ENCODE results near the gene CLIC5.

The CLIC5 gene

DNA sequence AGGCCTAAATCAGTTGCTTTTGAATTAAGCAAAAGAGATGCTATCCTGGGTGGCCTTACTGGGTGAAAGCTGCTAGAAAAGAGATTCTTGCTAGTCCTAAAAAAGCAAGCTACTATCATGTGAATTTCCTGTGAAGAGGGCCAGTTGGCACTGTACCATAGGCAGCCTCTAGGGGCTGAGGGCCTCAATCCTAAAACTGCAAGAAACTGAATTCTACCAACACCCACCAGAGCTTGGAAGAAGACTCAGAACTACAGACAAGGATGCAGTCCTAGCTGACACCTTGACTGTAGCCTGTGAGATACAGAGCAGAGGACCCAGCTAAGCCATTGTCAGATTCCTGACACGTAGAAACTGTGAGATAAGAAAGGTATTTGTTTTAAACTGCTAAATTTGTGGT is 24.5 kb downstream of the CLIC5 start:
- no peak for DNase-seq

DNA sequence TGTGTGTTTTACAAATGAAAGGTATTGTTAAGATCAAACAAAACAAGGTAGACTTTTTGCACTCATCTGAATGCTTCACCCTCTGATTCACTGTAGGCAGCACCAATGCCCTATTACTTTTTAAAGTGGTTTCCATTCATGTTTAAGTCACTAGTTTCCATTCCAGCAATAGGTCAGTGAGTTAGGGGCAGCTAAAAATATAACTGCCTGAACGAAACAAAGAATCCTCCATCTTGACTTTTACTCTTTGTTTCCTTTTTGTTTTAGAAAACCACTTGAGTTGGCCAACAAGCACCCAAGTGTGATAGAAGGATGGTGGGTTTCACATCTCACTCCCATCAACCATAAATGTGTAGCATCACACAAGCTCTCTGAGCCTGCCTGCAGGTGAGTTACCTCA is 25.5 kb downstream of the CLIC5 start:
- no peak for DNase-seq

DNA sequence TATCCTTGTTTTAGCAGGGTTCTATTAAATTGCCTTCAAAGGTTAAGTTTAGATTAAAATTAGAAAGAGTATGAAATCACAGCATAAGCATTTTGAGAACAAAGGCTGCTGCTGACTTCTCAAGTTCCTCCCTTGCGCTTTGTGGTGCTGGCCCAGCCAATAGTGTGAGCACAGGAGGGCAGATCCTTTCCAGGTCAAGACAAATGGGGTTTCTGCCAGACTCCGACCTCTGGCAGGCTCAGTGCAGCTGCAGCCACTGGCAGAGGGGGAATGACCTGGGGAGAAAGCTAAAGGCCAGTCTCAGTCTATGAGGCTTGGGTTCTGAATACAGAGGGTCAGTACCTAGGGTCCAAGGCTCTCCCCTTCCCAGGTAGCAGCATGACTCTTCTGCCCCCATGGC is 27.0 kb downstream of the CLIC5 start:
- no peak for DNase-seq

DNA sequence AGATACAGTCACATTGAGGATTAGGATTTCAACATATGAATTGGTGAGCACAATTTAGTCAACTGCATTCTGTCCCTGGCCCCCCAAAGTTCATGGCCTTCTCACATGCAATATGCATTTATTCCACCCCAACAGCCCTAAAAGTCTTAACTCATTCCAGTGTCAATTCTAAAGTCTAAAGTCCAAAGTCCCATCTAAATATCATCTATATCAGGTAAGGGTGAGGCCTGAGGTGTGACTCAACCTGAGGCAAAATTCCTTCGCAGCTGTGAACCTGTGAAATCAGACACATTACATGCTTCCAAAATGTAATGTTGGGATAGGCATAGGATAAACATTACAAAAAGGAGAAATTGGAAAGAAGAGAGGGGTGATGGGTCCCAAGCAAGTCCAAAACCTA is 27.8 kb downstream of the CLIC5 start:
- no peak for DNase-seq

DNA sequence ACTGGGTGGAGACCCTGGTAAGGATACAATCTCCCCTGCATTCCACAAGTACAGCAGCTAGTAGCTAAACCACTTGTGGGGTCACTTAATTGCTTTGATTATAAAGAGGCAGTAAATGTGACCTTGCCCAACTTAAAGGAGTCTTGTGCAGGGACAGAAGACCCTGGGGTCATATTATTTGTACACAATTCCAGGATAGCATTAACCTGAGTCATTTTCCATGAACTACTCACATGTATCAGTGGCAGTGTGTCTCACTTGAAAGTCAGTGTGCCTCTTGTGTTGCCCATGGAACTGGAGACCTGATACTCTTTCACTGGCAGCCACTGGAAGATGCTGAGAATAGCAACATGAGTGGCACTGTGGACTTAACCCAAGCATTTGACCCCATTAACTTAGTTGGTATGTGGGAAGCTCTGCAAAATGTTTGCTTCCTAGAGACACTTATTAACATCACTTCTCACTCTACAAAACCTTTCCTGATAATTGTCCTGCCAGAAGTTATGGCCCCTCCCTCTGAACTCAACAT is 28.9 kb downstream of the CLIC5 start:
- DNase-seq, result no peak

DNA sequence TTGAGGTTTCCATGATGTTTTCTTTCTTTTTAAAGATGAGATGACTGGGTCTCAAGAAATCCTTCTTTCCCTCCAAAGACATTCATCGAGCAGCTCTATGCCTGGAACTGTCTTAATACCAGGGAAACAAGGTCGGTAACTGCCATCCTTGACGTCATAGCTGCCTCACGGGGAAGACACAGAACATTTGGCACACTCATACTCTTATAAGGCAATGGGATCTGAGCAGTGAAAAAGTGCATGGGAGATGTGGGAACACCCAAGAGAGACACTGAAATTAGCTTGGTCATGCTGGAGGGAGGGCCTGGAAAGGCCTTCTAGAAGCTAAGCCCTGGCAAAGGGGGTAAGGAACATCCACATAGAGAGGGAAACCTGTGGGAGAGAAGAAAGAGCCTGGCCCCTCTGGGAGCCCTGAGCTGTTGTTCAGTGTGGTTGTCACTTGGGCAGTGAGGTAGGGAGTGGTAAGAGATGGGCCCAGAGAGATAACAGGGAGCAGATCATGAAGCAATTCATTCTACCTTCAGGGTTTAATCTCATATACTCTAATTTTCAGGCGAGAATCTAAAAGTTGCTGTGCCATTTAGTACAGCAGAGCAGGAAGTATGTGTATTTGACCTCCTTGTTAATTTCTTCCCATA is 30.8 kb downstream of the CLIC5 start:
- DNase-seq, result no peak

DNA sequence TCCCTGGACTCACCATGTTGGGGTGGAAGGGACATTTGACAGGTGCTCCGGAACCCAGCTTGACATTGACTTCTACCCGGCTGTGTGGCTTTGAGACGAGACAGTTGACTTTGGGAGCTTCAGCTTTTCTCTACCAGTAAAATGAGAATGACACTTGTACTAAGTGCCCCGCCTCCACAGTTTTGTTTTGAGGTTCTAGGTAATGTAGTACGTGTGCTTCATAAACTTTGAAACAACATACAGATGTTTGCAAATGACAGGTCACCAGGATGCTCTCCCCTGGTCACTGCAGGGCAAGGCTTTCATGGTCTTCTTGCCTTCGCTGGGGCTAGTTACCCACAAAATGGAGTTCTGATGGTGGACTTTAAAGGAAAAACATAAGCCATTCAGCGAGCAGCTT is 31.3 kb downstream of the CLIC5 start:
- DNase-seq, result no peak

DNA sequence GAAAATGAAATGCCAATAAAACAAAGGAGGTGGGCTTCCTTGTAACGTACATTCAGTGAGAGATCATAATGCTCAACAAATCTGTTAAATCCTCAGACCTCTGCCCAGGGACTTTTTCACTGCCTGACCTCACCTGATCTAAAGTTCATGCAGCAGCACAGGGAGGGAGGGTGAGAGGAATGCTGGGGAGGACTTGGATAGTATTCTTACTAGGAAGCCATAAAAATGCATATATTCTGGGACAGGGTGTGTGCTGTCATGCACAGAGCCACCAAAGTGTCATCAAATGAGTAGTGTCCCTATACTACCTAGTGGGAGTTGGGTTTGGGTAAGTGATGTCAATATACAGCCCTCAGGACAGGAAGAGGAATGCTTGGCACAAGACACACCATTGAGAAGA is 32.6 kb downstream of the CLIC5 start:
- DNase-seq, result no peak

DNA sequence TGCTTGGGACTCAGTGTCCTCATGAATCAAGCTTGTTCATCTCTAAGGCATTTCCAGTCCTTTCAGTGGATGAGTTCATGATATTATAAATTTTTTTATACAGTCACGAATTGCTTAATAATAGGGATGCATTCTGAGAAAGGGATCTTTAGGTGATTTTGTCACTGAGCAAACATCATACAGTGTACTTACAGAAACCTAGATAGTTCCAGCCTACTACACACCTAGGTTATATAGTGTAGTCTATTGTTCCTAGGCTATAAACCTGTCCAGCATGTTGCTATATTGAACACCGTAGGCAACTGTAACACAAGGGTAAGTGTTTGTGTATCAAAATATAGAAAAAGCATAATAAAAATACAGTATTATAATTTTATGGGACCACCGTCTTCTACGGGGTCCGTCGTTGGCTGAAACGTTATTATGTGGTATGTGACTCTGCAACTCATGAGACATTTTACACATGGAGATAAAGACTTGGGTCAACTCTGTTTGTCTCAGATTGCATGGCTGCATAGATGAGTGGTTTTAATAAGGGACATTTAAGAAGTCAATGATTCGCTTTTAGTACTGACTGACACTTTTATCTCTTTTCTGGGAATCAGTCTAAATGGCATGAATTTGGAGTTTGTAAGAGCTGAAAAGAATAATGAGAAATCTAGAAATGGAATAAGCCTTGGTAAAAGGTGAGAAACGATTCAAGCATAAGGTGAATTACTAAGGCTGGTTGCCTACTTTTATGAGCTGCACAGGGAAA is 33.2 kb downstream of the CLIC5 start:
- no peak for DNase-seq

DNA sequence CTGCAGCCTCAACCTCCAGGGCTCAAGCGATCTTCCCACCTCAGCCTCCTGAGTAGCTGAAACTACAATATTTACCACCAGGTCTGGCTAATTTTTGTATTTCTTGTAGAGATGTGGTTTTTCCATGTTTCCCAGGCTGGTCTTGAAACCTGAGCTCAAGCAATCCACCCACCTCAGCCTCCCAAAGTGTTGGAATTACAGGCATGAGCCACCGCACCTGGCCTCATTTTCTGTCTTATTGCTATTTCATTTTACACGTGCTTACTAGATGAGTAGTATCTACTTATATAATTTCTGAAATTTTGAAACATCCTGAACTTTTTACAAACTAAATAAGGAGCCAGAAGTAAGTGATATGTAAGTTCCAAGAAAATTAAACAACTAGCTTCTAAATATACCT is 34.6 kb downstream of the CLIC5 start:
- DNase-seq, result no peak

DNA sequence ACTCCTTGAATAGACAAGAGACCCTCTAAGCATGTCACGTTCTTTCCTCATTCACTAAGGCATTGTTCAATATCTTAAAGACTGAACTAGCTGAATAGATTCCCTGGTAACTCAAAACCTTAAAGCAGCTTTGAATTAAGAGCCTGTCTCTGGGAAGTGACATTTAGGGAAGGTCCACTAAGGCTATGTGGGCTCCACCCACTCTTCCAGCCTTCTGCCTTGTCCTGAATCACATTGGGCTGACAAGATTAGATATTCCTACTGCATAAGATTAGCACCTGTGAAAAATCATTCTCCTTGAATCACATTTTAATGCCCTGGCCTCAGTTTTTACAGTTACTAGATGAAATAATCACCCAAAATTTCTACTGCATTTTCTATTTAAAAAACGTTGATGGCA is 36.3 kb downstream of the CLIC5 start:
- no peak for DNase-seq

DNA sequence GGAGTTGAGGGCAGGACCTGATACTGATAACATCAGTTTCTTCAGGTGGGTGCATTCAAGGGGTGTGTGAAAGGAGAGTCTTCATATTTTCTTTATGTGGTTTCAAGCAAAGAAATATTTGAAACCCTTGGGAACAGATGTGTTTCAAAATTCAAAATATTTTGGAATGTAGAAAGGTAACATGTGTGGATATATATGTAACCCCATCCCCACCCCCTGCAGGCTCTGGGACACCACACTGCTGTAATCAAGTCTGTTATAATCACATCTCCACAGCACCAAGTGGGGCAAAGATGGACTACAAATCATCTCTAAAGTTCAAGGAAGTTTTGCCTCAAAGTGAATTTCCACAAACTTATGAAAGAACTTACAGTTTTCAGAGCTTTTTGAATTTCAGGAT is 41.1 kb downstream of the CLIC5 start:
- DNase-seq, result no peak

DNA sequence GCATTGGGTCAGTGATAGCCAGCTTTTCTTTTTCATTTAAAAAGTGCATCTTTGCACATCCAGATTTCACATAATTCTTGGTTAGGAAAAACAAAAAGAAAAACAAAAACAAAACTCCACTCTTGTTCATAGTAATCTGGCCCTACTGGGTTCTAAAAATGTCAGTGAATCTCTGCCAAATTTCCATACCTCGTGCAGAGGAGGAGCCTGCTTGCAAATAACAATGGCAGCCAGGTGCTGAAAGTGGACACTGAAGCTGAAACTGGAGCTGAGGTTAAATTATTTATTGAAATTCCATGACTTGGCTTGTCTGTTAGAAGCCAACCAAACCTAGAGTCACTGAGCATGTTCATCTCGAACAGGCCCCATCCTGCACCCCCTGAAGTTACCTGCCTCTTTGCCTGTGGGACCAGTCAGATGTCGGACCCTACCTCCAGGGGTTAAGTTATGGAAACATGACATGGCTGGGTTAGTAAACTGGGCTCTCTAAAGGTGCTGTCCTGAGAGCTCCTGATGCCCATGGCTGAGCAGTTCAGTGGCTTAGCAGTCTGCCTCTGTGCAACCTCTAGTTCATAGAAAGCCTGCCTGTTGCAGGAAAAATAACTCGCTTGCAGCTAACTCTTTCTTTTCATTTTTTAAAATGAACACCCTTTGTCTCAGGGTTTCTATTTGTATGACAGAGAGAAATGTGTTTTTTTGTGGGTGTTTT is 42.7 kb downstream of the CLIC5 start:
- no peak for DNase-seq

DNA sequence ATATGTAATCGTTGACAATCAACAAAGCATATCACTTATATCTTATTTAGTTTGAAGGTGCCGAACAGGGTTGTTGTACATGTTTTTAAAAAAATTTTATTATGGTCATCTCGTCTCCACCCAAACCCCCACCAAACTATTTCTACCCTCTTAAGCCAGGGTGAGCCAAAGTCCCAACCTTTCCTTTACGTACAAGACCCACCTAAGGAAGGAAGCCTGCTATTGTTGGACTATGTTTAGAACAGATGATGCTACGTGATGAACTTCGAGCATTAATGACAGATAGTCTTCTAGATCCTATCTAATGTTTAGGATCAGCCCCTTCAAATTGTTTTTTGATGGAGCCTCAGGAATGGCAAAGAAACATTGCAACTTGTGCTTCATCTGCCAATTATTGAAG is 44.4 kb downstream of the CLIC5 start:
- no peak for DNase-seq

DNA sequence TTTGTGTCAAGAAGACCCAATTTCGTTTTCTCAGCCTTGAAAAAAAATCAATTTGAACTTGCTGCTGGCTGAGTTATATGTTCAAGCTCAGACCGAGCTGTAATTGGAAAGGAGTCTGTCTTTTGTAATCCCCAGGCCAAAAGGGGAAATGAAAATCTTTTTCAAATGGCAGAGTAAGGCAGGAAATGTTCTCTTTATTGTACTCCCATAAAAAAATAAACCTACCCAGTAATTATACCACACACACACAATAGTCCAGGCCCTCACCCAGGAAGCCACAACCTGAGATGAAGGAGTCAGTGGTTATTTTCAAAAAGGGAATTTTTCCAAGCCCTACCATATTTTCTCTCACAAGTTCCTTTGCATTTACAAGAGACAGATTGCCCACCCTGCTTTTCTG is 45.3 kb downstream of the CLIC5 start:
- no peak for DNase-seq

DNA sequence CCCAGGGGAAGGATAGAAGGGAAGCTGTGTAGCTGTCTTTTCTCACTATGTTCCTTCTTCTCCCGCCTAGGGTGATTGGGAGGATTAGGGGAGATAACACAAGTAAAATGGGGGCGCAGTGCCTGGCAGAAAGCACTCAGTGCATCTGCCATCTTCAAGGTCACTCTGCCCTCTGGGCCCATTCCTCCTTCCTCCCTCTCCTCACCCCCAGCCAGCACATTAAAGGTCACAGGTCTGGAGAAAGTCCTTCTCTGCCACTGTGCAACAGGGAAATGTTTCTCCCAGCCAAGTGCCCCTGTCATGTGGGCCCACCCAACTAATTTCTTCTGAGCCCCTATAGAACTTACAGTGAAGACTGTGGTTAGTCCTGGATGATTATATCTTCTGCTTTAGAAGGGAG is 45.8 kb downstream of the CLIC5 start:
- DNase-seq, result no peak

DNA sequence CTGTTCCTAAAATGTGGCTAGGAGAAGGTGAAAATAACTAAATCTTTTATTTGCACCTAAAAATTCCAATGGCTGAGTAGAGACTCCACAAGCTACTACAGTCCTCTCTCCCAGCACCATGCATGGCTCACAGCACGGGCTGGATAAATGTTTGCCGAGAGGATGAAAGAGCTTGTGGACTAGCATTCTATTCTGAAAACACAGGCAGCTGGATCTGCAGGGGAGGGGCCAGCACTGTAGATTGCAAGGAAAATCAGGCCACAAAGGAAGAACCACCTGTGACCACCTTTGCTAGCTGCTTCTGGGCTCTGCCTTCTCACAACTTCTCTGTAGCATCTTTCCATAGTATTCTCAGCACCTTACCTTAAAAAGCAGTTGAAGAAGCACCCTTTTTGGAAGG is 46.6 kb downstream of the CLIC5 start:
- no peak for DNase-seq

DNA sequence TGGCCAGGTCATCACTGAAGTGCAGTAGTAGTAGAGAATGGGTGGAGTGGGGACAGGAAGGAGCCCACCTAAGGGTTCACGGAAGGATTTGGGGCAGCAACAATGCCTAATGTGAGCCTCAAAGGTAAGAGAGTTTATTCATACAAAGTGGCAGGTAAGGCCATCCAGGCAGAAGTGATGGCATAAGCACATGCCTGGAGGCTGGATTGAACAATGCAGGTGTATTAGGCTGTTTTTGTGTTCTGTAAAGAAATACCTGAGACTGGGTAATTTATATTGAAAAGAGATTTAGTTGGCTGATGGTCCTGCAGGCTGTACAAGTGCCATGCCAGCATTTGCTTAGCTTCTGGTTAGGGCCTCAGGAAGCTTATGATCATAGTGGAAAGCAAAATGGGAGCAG is 48.3 kb downstream of the CLIC5 start:
- DNase-seq, result no peak

DNA sequence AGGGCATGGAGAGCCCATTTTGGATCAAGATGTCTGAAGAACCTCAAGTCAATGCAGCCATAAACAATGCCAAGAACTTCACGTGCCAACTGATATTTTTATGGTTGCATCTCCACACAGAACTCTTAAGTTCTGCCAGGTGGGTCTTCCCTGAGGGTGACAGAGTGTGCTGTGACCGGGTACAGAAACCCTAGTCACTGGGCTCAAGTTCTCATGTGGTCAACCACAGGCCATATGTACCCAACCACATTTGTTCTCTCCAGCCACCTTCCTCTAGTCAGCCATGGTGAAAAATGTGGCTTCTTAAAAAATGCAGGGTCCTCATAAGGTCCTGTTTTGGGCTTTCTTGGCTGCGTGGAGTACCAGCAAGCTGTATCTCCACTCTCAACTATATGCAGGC is 48.9 kb downstream of the CLIC5 start:
- no peak for DNase-seq

DNA sequence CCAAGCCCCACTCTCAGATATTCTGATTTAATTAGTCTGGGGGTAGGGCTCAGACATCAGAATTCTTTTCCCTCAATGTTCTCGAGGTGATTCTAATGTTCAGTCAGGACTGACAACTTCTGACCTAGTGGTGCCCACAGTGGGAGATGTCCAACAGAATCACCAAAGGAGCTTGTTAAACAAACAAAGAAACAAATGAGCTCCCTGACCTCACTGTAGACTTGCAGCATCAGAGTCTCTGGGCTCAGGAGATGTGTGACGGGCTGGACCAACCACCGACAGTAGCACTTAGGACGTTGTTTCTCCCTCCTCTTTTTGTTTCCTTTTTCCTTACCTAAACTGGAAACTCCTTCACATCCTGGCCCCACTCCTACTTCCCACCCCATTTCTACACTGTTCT is 49.3 kb downstream of the CLIC5 start:
- DNase-seq, result no peak

DNA sequence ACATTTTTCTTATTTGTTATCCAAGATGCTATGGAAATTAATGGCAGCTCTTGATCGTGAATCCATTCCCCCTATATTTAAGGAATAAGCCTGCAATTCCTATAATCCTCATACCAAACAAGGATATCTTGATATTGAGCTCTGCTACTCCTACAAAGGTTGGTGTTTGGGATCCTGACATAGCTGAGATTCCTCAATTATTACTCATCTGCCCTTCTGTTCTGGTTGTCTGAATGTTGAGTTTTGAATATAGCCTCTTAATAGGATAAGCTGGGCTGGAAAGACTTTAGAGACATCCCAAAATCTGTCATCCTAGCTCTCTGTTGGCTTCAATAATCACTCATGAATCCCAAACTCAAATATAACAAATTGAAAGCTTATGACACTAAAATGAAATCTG is 49.9 kb downstream of the CLIC5 start:
- no peak for DNase-seq

DNA sequence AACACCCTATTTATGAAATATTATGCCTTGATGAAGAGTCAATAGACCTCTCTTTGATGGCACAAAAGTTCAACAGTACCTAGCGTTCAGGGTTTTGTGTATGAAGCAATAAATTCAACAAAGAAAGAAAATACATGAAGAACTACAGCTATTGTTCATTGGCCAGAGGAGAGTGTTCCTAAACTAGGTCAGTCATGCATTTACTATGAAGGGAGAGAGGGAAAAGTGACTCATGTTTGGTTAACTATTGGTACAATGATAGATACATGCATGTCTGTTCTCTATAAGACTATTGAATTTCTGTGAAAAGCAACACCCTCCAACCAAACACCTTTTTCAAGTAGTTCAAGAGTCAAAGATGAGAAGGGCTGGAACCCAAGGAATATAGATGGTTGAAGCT is 50.7 kb downstream of the CLIC5 start:
- DNase-seq, result no peak

DNA sequence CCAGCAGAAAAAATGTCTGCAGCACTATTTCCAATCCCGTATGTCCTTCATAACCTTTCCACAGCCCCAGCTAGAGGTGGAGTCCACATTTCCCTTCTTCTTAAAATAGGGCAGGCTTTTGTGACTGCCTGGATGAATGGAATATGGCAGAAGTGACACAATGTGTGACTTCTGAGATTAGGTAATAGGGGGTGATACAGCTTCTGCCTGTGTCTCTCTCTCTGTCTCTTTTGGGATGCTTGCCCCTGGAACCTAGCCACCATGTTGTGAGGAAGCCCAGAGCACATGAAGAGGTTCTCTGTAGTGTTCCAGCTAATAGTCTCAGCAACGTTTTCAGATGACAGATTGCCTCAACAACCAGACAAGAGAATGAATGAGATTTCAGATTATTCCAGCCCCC is 51.4 kb downstream of the CLIC5 start:
- DNase-seq, result no peak

DNA sequence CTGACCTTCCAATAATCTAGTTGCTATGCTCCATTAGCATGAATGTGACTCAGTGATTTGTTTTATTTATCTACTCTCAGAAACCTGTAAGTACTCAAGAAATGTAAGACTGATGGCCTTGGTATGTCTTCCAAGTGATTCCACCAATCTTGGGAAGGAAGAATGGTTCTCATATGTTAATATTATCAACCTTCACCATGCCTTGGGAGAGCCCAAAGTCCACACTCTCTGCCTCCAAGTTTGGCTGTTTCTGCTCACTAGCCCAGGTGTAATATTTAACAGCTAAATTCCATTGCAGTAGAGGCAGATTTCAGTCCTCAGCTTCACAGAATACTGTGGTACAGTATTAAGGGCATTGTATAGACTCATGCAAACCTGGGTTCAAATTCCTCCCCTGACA is 51.8 kb downstream of the CLIC5 start:
- no peak for DNase-seq

Data from activated T-cell treated with anti-CD3 and anti-CD28 coated beads for 4 hours (primary cell).